Measurements from ENCODE around the gene EIF4E3. TPM values are rescaled to one million over a fixed set of nuclear protein-coding genes. Genes with fewer than 3 reads are reported as not detected.

Gene EIF4E3
- polyA plus RNA-seq, 1 donor from 2014 or later = 11.4 TPM

GRCh38 chr3:71705681-71706080, 19.5 kb downstream of the EIF4E3 start:
- no peak overlapping the region for H3K4me2 ChIP-seq (ENCODE audit: low read length)
- no peaks in the 10 kb centered on the region for H3K9me3 ChIP-seq (ENCODE audit: low read length)
- no peak overlapping the region for H3K4me3 ChIP-seq (ENCODE audit: low read length)
- TF ChIP-seq CTCF (IDR thresholded peaks at IDR 0.05; ENCODE audit: poor library complexity, severe bottlenecking) (no peak), TAF1 (IDR thresholded peaks at IDR 0.05; ENCODE audit: low read depth) (no peak), SMC3 (conservative IDR thresholded peaks at IDR 0.05; ENCODE audit: poor library complexity) (no peak), POLR2AphosphoS5 (IDR thresholded peaks at IDR 0.05) (no peak), EZH2 (IDR thresholded peaks at IDR 0.05; ENCODE audit: borderline replicate concordance, insufficient read depth, low read length, poor library complexity, severe bottlenecking) (no peak), REST (IDR thresholded peaks at IDR 0.05; ENCODE audit: borderline replicate concordance) (no peak), RAD21 (conservative IDR thresholded peaks at IDR 0.05) (no peak), EP300 (conservative IDR thresholded peaks at IDR 0.05; ENCODE audit: poor library complexity, severe bottlenecking) (no peak), MXI1 (conservative IDR thresholded peaks at IDR 0.05; ENCODE audit: poor library complexity, severe bottlenecking) (no peak)
- H3F3A ChIP-seq (ENCODE audit: insufficient read depth, low read length, poor library complexity, severe bottlenecking) = no peaks in the 10 kb centered on the region
- H4K20me1 ChIP-seq (ENCODE audit: insufficient read depth) = no peaks in the 10 kb centered on the region
- no peak overlapping the region for H2AFZ ChIP-seq (ENCODE audit: low read depth, low read length)
- H3K9me2 ChIP-seq (ENCODE audit: insufficient read depth, low read length) = no peaks in the 10 kb centered on the region
- no peak overlapping the region for H3K27ac ChIP-seq (ENCODE audit: low read length)
- no peak overlapping the region for H3K9ac ChIP-seq (ENCODE audit: low read length)
- no peaks in the 10 kb centered on the region for H3K79me2 ChIP-seq (replicated peaks; ENCODE audit: insufficient read depth, low read length)
- no peaks in the 10 kb centered on the region for H3K27me3 ChIP-seq (ENCODE audit: insufficient read depth, low read depth, low read length)
- H3K36me3 ChIP-seq (ENCODE audit: insufficient read depth, low read length) = no peaks in the 10 kb centered on the region

GRCh38 chr3:71704915-71705314, 20.3 kb downstream of the EIF4E3 start:
- Histone ChIP-seq H4K20me1 (ENCODE audit: insufficient read depth) (no peaks in the 10 kb centered on the region), H3K79me2 (replicated peaks; ENCODE audit: insufficient read depth, low read length) (no peaks in the 10 kb centered on the region), H2AFZ (ENCODE audit: low read depth, low read length) (no peak overlapping the region), H3K9me3 (ENCODE audit: low read length) (no peaks in the 10 kb centered on the region), H3K4me2 (ENCODE audit: low read length) (no peak overlapping the region), H3K4me3 (ENCODE audit: low read length) (no peak overlapping the region), H3K27me3 (ENCODE audit: insufficient read depth, low read depth, low read length) (no peaks in the 10 kb centered on the region), H3K9me2 (ENCODE audit: insufficient read depth, low read length) (no peaks in the 10 kb centered on the region), H3K36me3 (ENCODE audit: insufficient read depth, low read length) (no peaks in the 10 kb centered on the region), H3F3A (ENCODE audit: insufficient read depth, low read length, poor library complexity, severe bottlenecking) (no peaks in the 10 kb centered on the region), H3K27ac (ENCODE audit: low read length) (no peak overlapping the region), H3K9ac (ENCODE audit: low read length) (no peak overlapping the region)
- TF ChIP-seq CTCF (IDR thresholded peaks at IDR 0.05; ENCODE audit: poor library complexity, severe bottlenecking) (no peak), SMC3 (conservative IDR thresholded peaks at IDR 0.05; ENCODE audit: poor library complexity) (no peak), REST (IDR thresholded peaks at IDR 0.05; ENCODE audit: borderline replicate concordance) (no peak), EZH2 (IDR thresholded peaks at IDR 0.05; ENCODE audit: borderline replicate concordance, insufficient read depth, low read length, poor library complexity, severe bottlenecking) (no peak), MXI1 (conservative IDR thresholded peaks at IDR 0.05; ENCODE audit: poor library complexity, severe bottlenecking) (no peak), EP300 (conservative IDR thresholded peaks at IDR 0.05; ENCODE audit: poor library complexity, severe bottlenecking) (no peak), RAD21 (conservative IDR thresholded peaks at IDR 0.05) (no peak), POLR2AphosphoS5 (IDR thresholded peaks at IDR 0.05) (no peak), TAF1 (IDR thresholded peaks at IDR 0.05; ENCODE audit: low read depth) (no peak)

Measured in neural cell (in vitro differentiated cells).